GM23338 (cell line): ENCODE measurements around the gene CFAP65. TPM values are rescaled to one million over a fixed set of nuclear protein-coding genes. Genes with fewer than 3 reads are reported as not detected.

Experiments
- ATAC-seq: fragments of 200-7000 bp; cut with Tn5 transposase; 3 replicates; pipeline ENCODE4 v1.9.1; 2020
- DNase-seq: peaks from one replicate; pipeline ENCODE4 v3.0.0-alpha.2; 2015; ENCODE audit warnings: low spot score
- H2AFZ ChIP-seq: fragments of 200-600 bp; sonication (generic); 2 replicates; pipeline ENCODE4 v1.8.0; 2016; ENCODE audit warnings: antibody characterized with exemption, mild to moderate bottlenecking, moderate library complexity
- H3F3A ChIP-seq: fragments of 200-600 bp; sonication (generic); replicated peaks from 2 replicates; pipeline ENCODE4 v1.8.0; 2017; ENCODE audit warnings: antibody characterized with exemption, mixed run types, low read depth
- H3K27ac ChIP-seq: fragments of 200-600 bp; sonication (generic); 2 replicates; pipeline ENCODE4 v1.6.1; 2016; ENCODE audit warnings: low read depth
- H3K27me3 ChIP-seq: fragments of 200-600 bp; sonication (generic); 2 replicates; pipeline ENCODE4 v1.8.0; 2016; ENCODE audit warnings: mild to moderate bottlenecking, mixed run types, moderate library complexity; ENCODE audit not compliant: insufficient read depth
- H3K36me3 ChIP-seq: fragments of 200-600 bp; sonication (generic); 2 replicates; pipeline ENCODE4 v1.8.0; 2016; ENCODE audit warnings: mild to moderate bottlenecking; ENCODE audit not compliant: insufficient read depth
- H3K4me1 ChIP-seq: fragments of 200-600 bp; sonication (generic); 2 replicates; pipeline ENCODE4 v1.8.0; 2016; ENCODE audit warnings: mild to moderate bottlenecking, moderate library complexity; ENCODE audit not compliant: insufficient read depth
- H3K4me2 ChIP-seq: fragments of 200-600 bp; sonication (generic); 2 replicates; pipeline ENCODE4 v1.7.1; 2017; ENCODE audit warnings: mixed run types
- H3K4me3 ChIP-seq: fragments of 200-600 bp; sonication (generic); 2 replicates; pipeline ENCODE4 v1.6.1; 2016; ENCODE audit warnings: mixed run types
- H3K79me2 ChIP-seq: fragments of 200-600 bp; sonication (generic); replicated peaks from 2 replicates; pipeline ENCODE4 v1.8.0; 2017; ENCODE audit warnings: mild to moderate bottlenecking; ENCODE audit not compliant: insufficient read depth
- H3K9me2 ChIP-seq: fragments of 200-600 bp; sonication (generic); 2 replicates; pipeline ENCODE4 v1.8.0; 2017; ENCODE audit not compliant: insufficient read depth
- H4K20me1 ChIP-seq: fragments of 200-600 bp; sonication (generic); replicated peaks from 2 replicates; pipeline ENCODE4 v1.8.0; 2017; ENCODE audit warnings: mild to moderate bottlenecking; ENCODE audit not compliant: insufficient read depth
- H3K27ac Mint-ChIP-seq: 2 replicates; pipeline ENCODE4 v1.8.0; 2020; ENCODE audit warnings: inconsistent platforms, mild to moderate bottlenecking, moderate library complexity, mixed read lengths
- H3K27me3 Mint-ChIP-seq: 3 replicates; pipeline ENCODE4 v1.8.0; 2022; ENCODE audit warnings: low read depth, mild to moderate bottlenecking, moderate library complexity, mixed read lengths, inconsistent platforms; ENCODE audit not compliant: insufficient read depth, poor library complexity
- H3K36me3 Mint-ChIP-seq: 3 replicates; pipeline ENCODE4 v1.8.0; 2021; ENCODE audit warnings: low read depth, mild to moderate bottlenecking, inconsistent platforms, moderate library complexity, mixed read lengths
- H3K4me1 Mint-ChIP-seq: 3 replicates; pipeline ENCODE4 v1.8.0; 2020; ENCODE audit warnings: mild to moderate bottlenecking, inconsistent platforms, mixed read lengths
- H3K4me3 Mint-ChIP-seq: 3 replicates; pipeline ENCODE4 v1.8.0; 2021; ENCODE audit warnings: moderate library complexity, mild to moderate bottlenecking, inconsistent platforms, mixed read lengths
- H3K9me3 Mint-ChIP-seq: 3 replicates; pipeline ENCODE4 v1.8.0; 2020; ENCODE audit warnings: moderate library complexity, mild to moderate bottlenecking, inconsistent platforms, mixed read lengths
- CREB1 ChIP-seq: fragments of 250-450 bp; sonication (Bioruptor Pico); IDR thresholded peaks from 2 replicates; pipeline ENCODE4 v1.5.0; 2020; ENCODE audit warnings: low read depth, mild to moderate bottlenecking, moderate library complexity
- EZH2 ChIP-seq: fragments of 200-600 bp; sonication (generic); IDR thresholded peaks from one replicate; pipeline ENCODE4 v1.8.0; 2017; ENCODE audit warnings: antibody characterized with exemption, mild to moderate bottlenecking, low read depth; ENCODE audit not compliant: unreplicated experiment
- EZH2phosphoT487 ChIP-seq: fragments of 200-600 bp; sonication (generic); IDR thresholded peaks from one replicate; pipeline ENCODE4 v1.8.1; 2018; ENCODE audit warnings: antibody characterized with exemption; ENCODE audit not compliant: unreplicated experiment
- JUNB ChIP-seq: IDR thresholded peaks from one replicate; pipeline ENCODE4 v1.6.1; 2016; ENCODE audit warnings: antibody characterized with exemption; ENCODE audit not compliant: unreplicated experiment
- NANOG ChIP-seq: IDR thresholded peaks from 2 replicates; pipeline ENCODE4 v1.6.1; 2016; ENCODE audit warnings: antibody characterized with exemption, borderline replicate concordance
- POLR2AphosphoS5 ChIP-seq: IDR thresholded peaks from 2 replicates; pipeline ENCODE4 v1.6.1; 2016; ENCODE audit warnings: antibody characterized with exemption, low read depth
- STAT1 ChIP-seq: IDR thresholded peaks from one replicate; pipeline ENCODE4 v1.6.1; 2016; ENCODE audit warnings: antibody characterized with exemption; ENCODE audit not compliant: unreplicated experiment
- ZNF114 ChIP-seq: fragments of 250-450 bp; sonication (Bioruptor Pico); IDR thresholded peaks from 2 replicates; pipeline ENCODE4 v1.5.0; 2020; ENCODE audit warnings: mild to moderate bottlenecking, moderate library complexity
- ZNF331 ChIP-seq: fragments of 250-450 bp; sonication (Bioruptor Pico); IDR thresholded peaks from 2 replicates; pipeline ENCODE4 v1.5.0; 2020; ENCODE audit warnings: low read depth, mild to moderate bottlenecking, moderate library complexity
- polyA plus RNA-seq: library from polyadenylated mRNA; unstranded; fragments of >200 nt; fragmentation: Nextera tagmentation; extraction: Ambion mirVana; gene quantifications from 2 replicates; pipeline ENCODE4 v1.2.1, GENCODE V29; 2016
- total RNA-seq: library from RNA; depleted of rRNA; stranded (reverse); fragments of >200 nt; shearing (Covaris generic); gene quantifications from 2 replicates; pipeline ENCODE4 v1.2.3, GENCODE V29; 2014
- TF ChIP-seq, protein P1 (sequence below), 2 experiments: fragments of 200-600 bp in 1 of 2; sonication (generic) in 1 of 2; conservative IDR thresholded peaks; 2 replicates each; pipeline versions ENCODE4 v1.5.1 to v1.6.1; 2016 to 2017; ENCODE audit warnings: antibody characterized with exemption in 2 of 2, low read depth in 2 of 2, mild to moderate bottlenecking in 2 of 2, moderate library complexity in 1 of 2
- TF ChIP-seq, protein P2 (sequence below): IDR thresholded peaks from 2 replicates; pipeline ENCODE4 v1.6.1; 2016; ENCODE audit warnings: antibody characterized with exemption
- TF ChIP-seq, protein P3 (sequence below): fragments of 250-450 bp; sonication (Bioruptor Pico); IDR thresholded peaks from 2 replicates; pipeline ENCODE4 v1.5.0; 2020; ENCODE audit warnings: mild to moderate bottlenecking, moderate library complexity

CFAP65 gene
- total and polyA plus RNA-seq, 2 experiments from 2014 or later = 0.38 to 0.74 TPM

DNA sequence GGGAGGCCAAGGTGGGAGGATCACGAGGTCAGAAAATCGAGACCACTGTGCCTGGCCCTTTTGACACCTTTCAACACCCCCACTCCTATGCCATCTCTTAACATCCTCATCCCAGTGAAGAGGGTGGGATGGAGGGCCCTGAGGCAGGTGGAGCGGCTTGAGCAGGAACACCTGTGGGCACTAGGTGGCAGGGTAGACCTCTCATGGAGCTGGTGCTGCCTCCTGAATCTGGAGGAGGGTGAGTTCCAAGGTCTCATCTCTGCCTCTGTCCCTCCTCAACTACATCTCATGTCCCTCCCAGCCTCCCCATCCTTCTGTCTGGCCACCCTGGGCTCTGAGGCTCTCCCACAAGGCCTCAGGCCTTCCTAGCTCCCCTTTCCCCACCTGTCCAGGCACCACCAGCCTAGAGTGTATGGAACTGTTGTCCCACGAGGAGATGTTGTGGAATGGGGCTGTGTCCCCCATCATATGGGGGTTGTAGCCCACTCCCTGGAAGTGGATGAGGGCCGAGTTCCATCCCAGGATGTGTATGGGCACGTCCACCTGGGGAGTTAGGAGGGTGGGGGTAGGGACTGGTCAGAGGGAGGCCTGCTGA is 31.1 kb downstream of the CFAP65 start:
- no peak overlapping the region for H3K4me2 ChIP-seq
- H3K9me2 ChIP-seq = no peaks in the 10 kb centered on the region
- H4K20me1 ChIP-seq = no peaks in the 10 kb centered on the region
- no peak overlapping the region for H3K4me3 ChIP-seq
- Mint-ChIP-seq H3K36me3 (no peaks in the 10 kb centered on the region), H3K4me1 (no peaks in the 10 kb centered on the region), H3K27ac (no peak overlapping the region), H3K27me3 (peaks cover 14% of the 10 kb centered on the region), H3K9me3 (no peaks in the 10 kb centered on the region; the same call in 2 of the 3 replicates), H3K4me3 (no peak overlapping the region)
- H3K27me3 ChIP-seq = peaks cover 23% of the 10 kb centered on the region
- H3F3A ChIP-seq = no peaks in the 10 kb centered on the region
- TF ChIP-seq ZNF331 (CRISPR knock-in tag) (no peak), STAT1 (no peak)
- TF ChIP-seq, protein P1, sequence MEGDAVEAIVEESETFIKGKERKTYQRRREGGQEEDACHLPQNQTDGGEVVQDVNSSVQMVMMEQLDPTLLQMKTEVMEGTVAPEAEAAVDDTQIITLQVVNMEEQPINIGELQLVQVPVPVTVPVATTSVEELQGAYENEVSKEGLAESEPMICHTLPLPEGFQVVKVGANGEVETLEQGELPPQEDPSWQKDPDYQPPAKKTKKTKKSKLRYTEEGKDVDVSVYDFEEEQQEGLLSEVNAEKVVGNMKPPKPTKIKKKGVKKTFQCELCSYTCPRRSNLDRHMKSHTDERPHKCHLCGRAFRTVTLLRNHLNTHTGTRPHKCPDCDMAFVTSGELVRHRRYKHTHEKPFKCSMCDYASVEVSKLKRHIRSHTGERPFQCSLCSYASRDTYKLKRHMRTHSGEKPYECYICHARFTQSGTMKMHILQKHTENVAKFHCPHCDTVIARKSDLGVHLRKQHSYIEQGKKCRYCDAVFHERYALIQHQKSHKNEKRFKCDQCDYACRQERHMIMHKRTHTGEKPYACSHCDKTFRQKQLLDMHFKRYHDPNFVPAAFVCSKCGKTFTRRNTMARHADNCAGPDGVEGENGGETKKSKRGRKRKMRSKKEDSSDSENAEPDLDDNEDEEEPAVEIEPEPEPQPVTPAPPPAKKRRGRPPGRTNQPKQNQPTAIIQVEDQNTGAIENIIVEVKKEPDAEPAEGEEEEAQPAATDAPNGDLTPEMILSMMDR (conservative IDR thresholded peaks at IDR 0.05; ENCODE audit: low read depth in 2 of 2) = peak; percentile 59 to 89
- H3K79me2 ChIP-seq = no peaks in the 10 kb centered on the region
- no peaks in the 10 kb centered on the region for H3K36me3 ChIP-seq
- H3K27ac ChIP-seq = no peak overlapping the region
- ATAC-seq (peak; percentile 99), DNase-seq (peak; percentile 72)
- no peak overlapping the region for H2AFZ ChIP-seq
- no peaks in the 10 kb centered on the region for H3K4me1 ChIP-seq

DNA sequence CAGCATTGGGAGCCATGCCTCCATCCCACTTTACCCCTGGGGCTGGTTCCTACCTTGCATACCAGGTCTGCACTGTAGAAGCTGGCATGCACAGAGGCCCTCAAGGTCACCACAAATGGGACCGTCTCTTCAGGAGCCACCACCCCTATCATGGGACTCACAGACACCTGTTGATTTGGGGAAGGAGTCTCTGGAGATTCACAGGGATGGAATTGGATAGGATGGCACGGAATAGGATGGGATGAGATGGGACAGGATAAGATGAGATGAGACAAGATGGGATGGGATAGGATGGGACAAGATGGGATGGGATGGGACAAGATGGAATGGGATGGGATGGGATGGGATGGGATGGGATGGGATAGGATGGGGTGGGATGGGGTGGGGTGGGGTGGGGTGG is 32.0 kb downstream of the CFAP65 start:
- Histone ChIP-seq H2AFZ (no peak overlapping the region), H3F3A (no peaks in the 10 kb centered on the region), H3K36me3 (no peaks in the 10 kb centered on the region), H3K79me2 (no peaks in the 10 kb centered on the region), H3K4me1 (no peaks in the 10 kb centered on the region), H3K27me3 (peaks cover 33% of the 10 kb centered on the region), H3K27ac (no peak overlapping the region), H4K20me1 (no peaks in the 10 kb centered on the region), H3K4me2 (no peak overlapping the region), H3K4me3 (no peak overlapping the region), H3K9me2 (no peaks in the 10 kb centered on the region)
- no peaks in the 10 kb centered on the region; the same call in 1 of the 3 replicates for H3K9me3 Mint-ChIP-seq
- ATAC-seq (no peak), DNase-seq (no peak)
- no peak overlapping the region for H3K27ac Mint-ChIP-seq
- no peak overlapping the region for H3K4me3 Mint-ChIP-seq
- H3K4me1 Mint-ChIP-seq = no peaks in the 10 kb centered on the region
- H3K27me3 Mint-ChIP-seq = peaks cover 21% of the 10 kb centered on the region
- H3K36me3 Mint-ChIP-seq = no peaks in the 10 kb centered on the region
- TF ChIP-seq EZH2phosphoT487 (no peak), CREB1 (CRISPR knock-in tag) (no peak), POLR2AphosphoS5 (no peak), STAT1 (no peak), ZNF114 (CRISPR knock-in tag) (no peak), JUNB (no peak), EZH2 (no peak), NANOG (no peak)
- TF ChIP-seq, protein P2, sequence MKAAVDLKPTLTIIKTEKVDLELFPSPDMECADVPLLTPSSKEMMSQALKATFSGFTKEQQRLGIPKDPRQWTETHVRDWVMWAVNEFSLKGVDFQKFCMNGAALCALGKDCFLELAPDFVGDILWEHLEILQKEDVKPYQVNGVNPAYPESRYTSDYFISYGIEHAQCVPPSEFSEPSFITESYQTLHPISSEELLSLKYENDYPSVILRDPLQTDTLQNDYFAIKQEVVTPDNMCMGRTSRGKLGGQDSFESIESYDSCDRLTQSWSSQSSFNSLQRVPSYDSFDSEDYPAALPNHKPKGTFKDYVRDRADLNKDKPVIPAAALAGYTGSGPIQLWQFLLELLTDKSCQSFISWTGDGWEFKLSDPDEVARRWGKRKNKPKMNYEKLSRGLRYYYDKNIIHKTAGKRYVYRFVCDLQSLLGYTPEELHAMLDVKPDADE = no peak
- TF ChIP-seq, protein P3, sequence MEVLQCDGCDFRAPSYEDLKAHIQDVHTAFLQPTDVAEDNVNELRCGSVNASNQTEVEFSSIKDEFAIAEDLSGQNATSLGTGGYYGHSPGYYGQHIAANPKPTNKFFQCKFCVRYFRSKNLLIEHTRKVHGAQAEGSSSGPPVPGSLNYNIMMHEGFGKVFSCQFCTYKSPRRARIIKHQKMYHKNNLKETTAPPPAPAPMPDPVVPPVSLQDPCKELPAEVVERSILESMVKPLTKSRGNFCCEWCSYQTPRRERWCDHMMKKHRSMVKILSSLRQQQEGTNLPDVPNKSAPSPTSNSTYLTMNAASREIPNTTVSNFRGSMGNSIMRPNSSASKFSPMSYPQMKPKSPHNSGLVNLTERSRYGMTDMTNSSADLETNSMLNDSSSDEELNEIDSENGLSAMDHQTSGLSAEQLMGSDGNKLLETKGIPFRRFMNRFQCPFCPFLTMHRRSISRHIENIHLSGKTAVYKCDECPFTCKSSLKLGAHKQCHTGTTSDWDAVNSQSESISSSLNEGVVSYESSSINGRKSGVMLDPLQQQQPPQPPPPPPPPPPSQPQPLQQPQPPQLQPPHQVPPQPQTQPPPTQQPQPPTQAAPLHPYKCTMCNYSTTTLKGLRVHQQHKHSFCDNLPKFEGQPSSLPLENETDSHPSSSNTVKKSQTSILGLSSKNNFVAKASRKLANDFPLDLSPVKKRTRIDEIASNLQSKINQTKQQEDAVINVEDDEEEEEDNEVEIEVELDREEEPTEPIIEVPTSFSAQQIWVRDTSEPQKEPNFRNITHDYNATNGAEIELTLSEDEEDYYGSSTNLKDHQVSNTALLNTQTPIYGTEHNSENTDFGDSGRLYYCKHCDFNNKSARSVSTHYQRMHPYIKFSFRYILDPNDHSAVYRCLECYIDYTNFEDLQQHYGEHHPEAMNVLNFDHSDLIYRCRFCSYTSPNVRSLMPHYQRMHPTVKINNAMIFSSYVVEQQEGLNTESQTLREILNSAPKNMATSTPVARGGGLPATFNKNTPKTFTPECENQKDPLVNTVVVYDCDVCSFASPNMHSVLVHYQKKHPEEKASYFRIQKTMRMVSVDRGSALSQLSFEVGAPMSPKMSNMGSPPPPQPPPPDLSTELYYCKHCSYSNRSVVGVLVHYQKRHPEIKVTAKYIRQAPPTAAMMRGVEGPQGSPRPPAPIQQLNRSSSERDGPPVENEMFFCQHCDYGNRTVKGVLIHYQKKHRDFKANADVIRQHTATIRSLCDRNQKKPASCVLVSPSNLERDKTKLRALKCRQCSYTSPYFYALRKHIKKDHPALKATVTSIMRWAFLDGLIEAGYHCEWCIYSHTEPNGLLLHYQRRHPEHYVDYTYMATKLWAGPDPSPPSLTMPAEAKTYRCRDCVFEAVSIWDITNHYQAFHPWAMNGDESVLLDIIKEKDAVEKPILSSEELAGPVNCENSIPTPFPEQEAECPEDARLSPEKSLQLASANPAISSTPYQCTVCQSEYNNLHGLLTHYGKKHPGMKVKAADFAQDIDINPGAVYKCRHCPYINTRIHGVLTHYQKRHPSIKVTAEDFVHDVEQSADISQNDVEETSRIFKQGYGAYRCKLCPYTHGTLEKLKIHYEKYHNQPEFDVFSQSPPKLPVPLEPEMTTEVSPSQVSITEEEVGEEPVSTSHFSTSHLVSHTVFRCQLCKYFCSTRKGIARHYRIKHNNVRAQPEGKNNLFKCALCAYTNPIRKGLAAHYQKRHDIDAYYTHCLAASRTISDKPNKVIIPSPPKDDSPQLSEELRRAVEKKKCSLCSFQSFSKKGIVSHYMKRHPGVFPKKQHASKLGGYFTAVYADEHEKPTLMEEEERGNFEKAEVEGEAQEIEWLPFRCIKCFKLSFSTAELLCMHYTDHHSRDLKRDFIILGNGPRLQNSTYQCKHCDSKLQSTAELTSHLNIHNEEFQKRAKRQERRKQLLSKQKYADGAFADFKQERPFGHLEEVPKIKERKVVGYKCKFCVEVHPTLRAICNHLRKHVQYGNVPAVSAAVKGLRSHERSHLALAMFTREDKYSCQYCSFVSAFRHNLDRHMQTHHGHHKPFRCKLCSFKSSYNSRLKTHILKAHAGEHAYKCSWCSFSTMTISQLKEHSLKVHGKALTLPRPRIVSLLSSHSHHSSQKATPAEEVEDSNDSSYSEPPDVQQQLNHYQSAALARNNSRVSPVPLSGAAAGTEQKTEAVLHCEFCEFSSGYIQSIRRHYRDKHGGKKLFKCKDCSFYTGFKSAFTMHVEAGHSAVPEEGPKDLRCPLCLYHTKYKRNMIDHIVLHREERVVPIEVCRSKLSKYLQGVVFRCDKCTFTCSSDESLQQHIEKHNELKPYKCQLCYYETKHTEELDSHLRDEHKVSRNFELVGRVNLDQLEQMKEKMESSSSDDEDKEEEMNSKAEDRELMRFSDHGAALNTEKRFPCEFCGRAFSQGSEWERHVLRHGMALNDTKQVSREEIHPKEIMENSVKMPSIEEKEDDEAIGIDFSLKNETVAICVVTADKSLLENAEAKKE (CRISPR knock-in tag) = no peak
